Osteoblast (primary cell): ENCODE data around the gene STUM. TPM values are rescaled to one million over a fixed set of nuclear protein-coding genes. Genes with fewer than 3 reads are reported as not detected.

Experiments
- DNase-seq: peaks from one replicate; pipeline ENCODE4 v3.0.0; 2011; ENCODE audit warnings: low spot score, mixed read lengths; ENCODE audit not compliant: insufficient read length; ENCODE audit errors: missing footprints
- H2AFZ ChIP-seq: 2 replicates; pipeline ENCODE4 v1.6.0; 2011; ENCODE audit warnings: mild to moderate bottlenecking, low read length
- H3K27ac ChIP-seq: 2 replicates; pipeline ENCODE4 v1.5.1; 2011; ENCODE audit warnings: mild to moderate bottlenecking, low read depth, low read length, moderate library complexity
- H3K27me3 ChIP-seq: 2 replicates; pipeline ENCODE4 v1.6.0; 2012; ENCODE audit warnings: mild to moderate bottlenecking, control low read depth, inconsistent platforms, low read length, moderate library complexity; ENCODE audit not compliant: insufficient read depth
- H3K36me3 ChIP-seq: 2 replicates; pipeline ENCODE4 v1.5.1; 2011; ENCODE audit warnings: mild to moderate bottlenecking, low read length, control low read depth, moderate library complexity; ENCODE audit not compliant: insufficient read depth
- H3K4me1 ChIP-seq: 2 replicates; pipeline ENCODE4 v1.5.1; 2011; ENCODE audit warnings: mild to moderate bottlenecking, low read length, control low read depth, moderate library complexity; ENCODE audit not compliant: insufficient read depth
- H3K4me2 ChIP-seq: 2 replicates; pipeline ENCODE4 v1.6.0; 2011; ENCODE audit warnings: mild to moderate bottlenecking, low read length; ENCODE audit not compliant: insufficient read depth
- H3K4me3 ChIP-seq: fragments of 200-600 bp; sonication (generic); 3 replicates; pipeline ENCODE4 v1.5.1; 2012; ENCODE audit warnings: mild to moderate bottlenecking, low read length, inconsistent platforms; ENCODE audit not compliant: insufficient read depth
- H3K79me2 ChIP-seq: 2 replicates; pipeline ENCODE4 v1.6.0; 2012; ENCODE audit warnings: mild to moderate bottlenecking, low read length, control low read depth, inconsistent platforms; ENCODE audit not compliant: insufficient read depth
- H3K9me3 ChIP-seq: 2 replicates; pipeline ENCODE4 v1.5.1; 2011; ENCODE audit warnings: low read depth, low read length, control low read depth
- H4K20me1 ChIP-seq: 2 replicates; pipeline ENCODE4 v1.6.0; 2012; ENCODE audit warnings: mild to moderate bottlenecking, low read length, control low read depth; ENCODE audit not compliant: insufficient read depth
- CTCF ChIP-seq: IDR thresholded peaks from 2 replicates; pipeline ENCODE4 v1.5.1; 2011; ENCODE audit warnings: mild to moderate bottlenecking, low read depth, low read length, moderate library complexity; ENCODE audit errors: extremely low read depth
- total RNA-seq: library from RNA; depleted of rRNA; stranded (reverse); fragments of >200 nt; gene quantifications from 2 replicates; pipeline ENCODE4 v1.2.3, GENCODE V29; 2012

The STUM gene
- total RNA-seq, 1 donor, result under 0.01 TPM

GRCh38 chr1:226651041-226651731 is 102.6 kb downstream of the STUM start:
- Histone ChIP-seq H3K79me2 (no peaks in the 10 kb centered on the region), H3K27me3 (no peaks in the 10 kb centered on the region), H3K4me3 (no peak overlapping the region), H4K20me1 (no peaks in the 10 kb centered on the region), H3K9me3 (no peaks in the 10 kb centered on the region), H3K4me2 (no peak overlapping the region), H2AFZ (no peak overlapping the region), H3K27ac (no peak overlapping the region), H3K36me3 (no peaks in the 10 kb centered on the region), H3K4me1 (peaks cover 12% of the 10 kb centered on the region)
- DNase-seq, result peak; percentile 73
- TF ChIP-seq CTCF, result no peak

- TF ChIP-seq CTCF, result no peak
- no peak overlapping the region for H3K4me3 ChIP-seq
- no peaks in the 10 kb centered on the region for H3K9me3 ChIP-seq
- no peak overlapping the region for H3K4me2 ChIP-seq
- no peak for DNase-seq
- H3K4me1 ChIP-seq, result peaks cover 17% of the 10 kb centered on the region
- no peak overlapping the region for H2AFZ ChIP-seq
- no peaks in the 10 kb centered on the region for H3K36me3 ChIP-seq
- H3K27me3 ChIP-seq, result no peaks in the 10 kb centered on the region
- no peak overlapping the region for H3K27ac ChIP-seq
- H4K20me1 ChIP-seq, result no peaks in the 10 kb centered on the region
- no peaks in the 10 kb centered on the region for H3K79me2 ChIP-seq
Observed at GRCh38 chr1:226651732-226652105, 103.2 kb downstream of the STUM start.

GRCh38 chr1:226652613-226653012 is 104.0 kb downstream of the STUM start:
- Histone ChIP-seq H4K20me1 (no peaks in the 10 kb centered on the region), H3K27me3 (no peaks in the 10 kb centered on the region)
- DNase-seq, result no peak

More at GRCh38 chr1:226652613-226653012, 104.0 kb downstream of the STUM start:
- H3K79me2 ChIP-seq, result no peaks in the 10 kb centered on the region
- H3K4me2 ChIP-seq, result no peak overlapping the region
- H2AFZ ChIP-seq, result no peak overlapping the region
- no peak for TF ChIP-seq CTCF
- H3K9me3 ChIP-seq, result no peaks in the 10 kb centered on the region
- H3K4me1 ChIP-seq, result peaks cover 26% of the 10 kb centered on the region
- no peaks in the 10 kb centered on the region for H3K36me3 ChIP-seq
- no peak overlapping the region for H3K27ac ChIP-seq
- no peak overlapping the region for H3K4me3 ChIP-seq
